PC-9 (cell line): ENCODE measurements around the gene NACA.

Source experiments
- EZH2 ChIP-seq: fragments of 200-600 bp; sonication (generic); IDR thresholded peaks from 2 replicates; pipeline ENCODE4 v1.8.0; 2017; ENCODE audit warnings: antibody characterized with exemption, low read depth
- TF ChIP-seq, protein P1 (sequence below): fragments of 200-600 bp; sonication (generic); conservative IDR thresholded peaks from 2 replicates; pipeline ENCODE4 v1.6.1; 2017; ENCODE audit warnings: mixed run types, antibody characterized with exemption, mild to moderate bottlenecking, moderate library complexity

GRCh38 chr12:56695327-56696101 lies 29.6 kb downstream of the NACA start:
- TF ChIP-seq, protein P1, sequence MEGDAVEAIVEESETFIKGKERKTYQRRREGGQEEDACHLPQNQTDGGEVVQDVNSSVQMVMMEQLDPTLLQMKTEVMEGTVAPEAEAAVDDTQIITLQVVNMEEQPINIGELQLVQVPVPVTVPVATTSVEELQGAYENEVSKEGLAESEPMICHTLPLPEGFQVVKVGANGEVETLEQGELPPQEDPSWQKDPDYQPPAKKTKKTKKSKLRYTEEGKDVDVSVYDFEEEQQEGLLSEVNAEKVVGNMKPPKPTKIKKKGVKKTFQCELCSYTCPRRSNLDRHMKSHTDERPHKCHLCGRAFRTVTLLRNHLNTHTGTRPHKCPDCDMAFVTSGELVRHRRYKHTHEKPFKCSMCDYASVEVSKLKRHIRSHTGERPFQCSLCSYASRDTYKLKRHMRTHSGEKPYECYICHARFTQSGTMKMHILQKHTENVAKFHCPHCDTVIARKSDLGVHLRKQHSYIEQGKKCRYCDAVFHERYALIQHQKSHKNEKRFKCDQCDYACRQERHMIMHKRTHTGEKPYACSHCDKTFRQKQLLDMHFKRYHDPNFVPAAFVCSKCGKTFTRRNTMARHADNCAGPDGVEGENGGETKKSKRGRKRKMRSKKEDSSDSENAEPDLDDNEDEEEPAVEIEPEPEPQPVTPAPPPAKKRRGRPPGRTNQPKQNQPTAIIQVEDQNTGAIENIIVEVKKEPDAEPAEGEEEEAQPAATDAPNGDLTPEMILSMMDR: no peak
- no peak for TF ChIP-seq EZH2
